Neural progenitor cell (in vitro differentiated cells): Measurements from ENCODE around the gene MIAT. TPM values are rescaled to one million over a fixed set of nuclear protein-coding genes. Genes with fewer than 3 reads are reported as not detected.
A peak's percentile ranks its signal among the peaks of the same experiment; 100 is the strongest.

Experiments
- DNase-seq: peaks from one replicate; pipeline ENCODE4 v3.0.0-alpha.2; 2016; ENCODE audit warnings: low spot score
- H2AFZ ChIP-seq: fragments of 200-600 bp; sonication (generic); replicated peaks from 2 replicates; pipeline ENCODE4 v1.6.1; 2016; ENCODE audit warnings: antibody characterized with exemption
- H3F3A ChIP-seq: fragments of 200-600 bp; sonication (generic); 2 replicates; pipeline ENCODE4 v1.6.1; 2016; ENCODE audit warnings: antibody characterized with exemption, low read depth
- H3K27ac ChIP-seq: fragments of 200-600 bp; sonication (generic); 2 replicates; pipeline ENCODE4 v1.5.1; 2016; ENCODE audit warnings: mild to moderate bottlenecking
- H3K27me3 ChIP-seq: fragments of 200-600 bp; sonication (generic); 2 replicates; pipeline ENCODE4 v1.6.1; 2016; ENCODE audit warnings: mild to moderate bottlenecking, moderate library complexity
- H3K36me3 ChIP-seq: fragments of 200-600 bp; sonication (generic); 2 replicates; pipeline ENCODE4 v1.5.1; 2016
- H3K4me1 ChIP-seq: fragments of 200-600 bp; sonication (generic); 2 replicates; pipeline ENCODE4 v1.6.1; 2016; ENCODE audit warnings: mixed run types
- H3K4me2 ChIP-seq: fragments of 200-600 bp; sonication (generic); 2 replicates; pipeline ENCODE4 v1.6.1; 2016
- H3K4me3 ChIP-seq: fragments of 200-600 bp; sonication (generic); 2 replicates; pipeline ENCODE4 v1.5.1; 2016
- H3K79me2 ChIP-seq: fragments of 200-600 bp; sonication (generic); 2 replicates; pipeline ENCODE4 v1.6.1; 2016; ENCODE audit warnings: low read depth
- H3K9ac ChIP-seq: fragments of 200-600 bp; sonication (generic); 2 replicates; pipeline ENCODE4 v1.6.1; 2016
- H3K9me3 ChIP-seq: fragments of 200-600 bp; sonication (generic); 2 replicates; pipeline ENCODE4 v1.5.1; 2016; ENCODE audit warnings: low read depth
- H4K20me1 ChIP-seq: fragments of 200-600 bp; sonication (generic); 2 replicates; pipeline ENCODE4 v1.6.1; 2016; ENCODE audit warnings: low read depth
- H3K27ac Mint-ChIP-seq: 3 replicates; pipeline ENCODE4 v1.8.0; 2021; ENCODE audit warnings: mixed read lengths
- H3K27me3 Mint-ChIP-seq: 2 replicates; pipeline ENCODE4 v1.8.0; 2022; ENCODE audit warnings: low read depth, mild to moderate bottlenecking, inconsistent platforms, moderate library complexity, mixed read lengths; ENCODE audit not compliant: insufficient read depth
- H3K36me3 Mint-ChIP-seq: 3 replicates; pipeline ENCODE4 v1.8.0; 2021; ENCODE audit warnings: mixed read lengths
- H3K4me1 Mint-ChIP-seq: 3 replicates; pipeline ENCODE4 v1.8.0; 2021; ENCODE audit warnings: mixed read lengths
- H3K4me3 Mint-ChIP-seq: 3 replicates; pipeline ENCODE4 v1.8.0; 2021; ENCODE audit warnings: mild to moderate bottlenecking, moderate library complexity, mixed read lengths
- H3K9me3 Mint-ChIP-seq: 3 replicates; pipeline ENCODE4 v1.8.0; 2020; ENCODE audit warnings: mixed read lengths
- CTCF ChIP-seq: fragments of 200-600 bp; sonication (generic); IDR thresholded peaks from 2 replicates; pipeline ENCODE4 v1.5.1; 2017; ENCODE audit warnings: antibody characterized with exemption, mild to moderate bottlenecking
- EZH2 ChIP-seq: fragments of 200-600 bp; sonication (generic); IDR thresholded peaks from 2 replicates; pipeline ENCODE4 v1.6.1; 2017; ENCODE audit warnings: antibody characterized with exemption, mild to moderate bottlenecking, moderate library complexity
- EZH2phosphoT487 ChIP-seq: fragments of 200-600 bp; sonication (generic); IDR thresholded peaks from 2 replicates; pipeline ENCODE4 v1.6.1; 2017; ENCODE audit warnings: antibody characterized with exemption
- total RNA-seq: library from RNA; depleted of rRNA; stranded (reverse); fragments of >200 nt; gene quantifications from 2 replicates; pipeline ENCODE4 v1.2.3, GENCODE V29; 2015; ENCODE audit warnings: low replicate concordance

MIAT gene
- total RNA-seq, 1 donor from 2014 or later, result 262 TPM

DNA sequence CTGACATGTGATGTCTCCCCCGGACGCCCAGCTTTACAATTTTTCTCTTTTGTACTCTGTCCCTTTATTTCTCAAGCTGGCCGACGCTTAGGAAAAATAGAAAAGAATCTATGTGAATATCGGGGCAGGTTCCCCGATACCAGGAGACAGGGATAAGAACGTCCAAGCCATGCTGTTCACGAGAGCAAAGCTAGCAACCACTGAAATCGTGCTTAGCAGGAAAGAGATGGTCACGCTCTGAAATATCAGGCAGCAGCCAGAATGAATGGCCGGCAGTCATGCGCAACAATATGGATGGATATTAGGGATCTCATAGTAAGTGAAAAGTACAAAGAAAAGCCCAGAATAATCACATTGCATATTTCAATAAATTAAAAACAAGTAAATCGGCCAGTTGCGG is 43.1 kb upstream of the MIAT start:
- Mint-ChIP-seq H3K36me3 (no peaks in the 10 kb centered on the region), H3K27ac (peak overlapping the region; percentile 84), H3K4me1 (peaks cover 59% of the 10 kb centered on the region), H3K27me3 (peaks cover 14% of the 10 kb centered on the region), H3K4me3 (peak overlapping the region; percentile 66), H3K9me3 (no peaks in the 10 kb centered on the region)
- Histone ChIP-seq H3K79me2 (no peaks in the 10 kb centered on the region), H3K9ac (no peak overlapping the region), H3K4me1 (peaks cover 41% of the 10 kb centered on the region), H3K4me2 (peak overlapping the region; percentile 46), H4K20me1 (no peaks in the 10 kb centered on the region), H3K27ac (no peak overlapping the region), H3K9me3 (no peaks in the 10 kb centered on the region), H3K4me3 (no peak overlapping the region), H3K36me3 (no peaks in the 10 kb centered on the region), H3K27me3 (peaks cover 28% of the 10 kb centered on the region), H3F3A (peaks cover 27% of the 10 kb centered on the region), H2AFZ (no peak overlapping the region)
- TF ChIP-seq EZH2phosphoT487 (no peak), CTCF (no peak), EZH2 (no peak)
- DNase-seq, result no peak

GRCh38 chr22:26615149-26615548 is 42.2 kb upstream of the MIAT start:
- no peaks in the 10 kb centered on the region for H3K9me3 ChIP-seq
- no peak overlapping the region for H3K27ac Mint-ChIP-seq
- DNase-seq, result no peak
- peaks cover 18% of the 10 kb centered on the region for H3K27me3 Mint-ChIP-seq
- no peak overlapping the region for H2AFZ ChIP-seq
- H3K4me1 ChIP-seq, result peaks cover 39% of the 10 kb centered on the region
- peaks cover 63% of the 10 kb centered on the region for H3K4me1 Mint-ChIP-seq
- H3F3A ChIP-seq, result peaks cover 27% of the 10 kb centered on the region
- H3K4me3 Mint-ChIP-seq, result no peak overlapping the region
- peaks cover 28% of the 10 kb centered on the region for H3K27me3 ChIP-seq
- H3K27ac ChIP-seq, result no peak overlapping the region
- no peak for TF ChIP-seq EZH2phosphoT487
- no peak for TF ChIP-seq CTCF
- TF ChIP-seq EZH2, result no peak
- no peaks in the 10 kb centered on the region for H3K79me2 ChIP-seq
- no peaks in the 10 kb centered on the region for H3K36me3 ChIP-seq
- H3K9me3 Mint-ChIP-seq, result no peaks in the 10 kb centered on the region
- H3K9ac ChIP-seq, result no peak overlapping the region
- no peak overlapping the region for H3K4me3 ChIP-seq
- H3K36me3 Mint-ChIP-seq, result no peaks in the 10 kb centered on the region
- no peak overlapping the region for H3K4me2 ChIP-seq
- H4K20me1 ChIP-seq, result no peaks in the 10 kb centered on the region

GRCh38 chr22:26615830-26616435 is 41.5 kb upstream of the MIAT start:
- Histone ChIP-seq H3K4me3 (no peak overlapping the region), H3K36me3 (no peaks in the 10 kb centered on the region), H3K27ac (no peak overlapping the region), H3K27me3 (peaks cover 28% of the 10 kb centered on the region), H3K4me2 (peak overlapping the region; percentile 68), H3K9me3 (no peaks in the 10 kb centered on the region), H3K4me1 (peaks cover 39% of the 10 kb centered on the region), H4K20me1 (no peaks in the 10 kb centered on the region), H3K9ac (no peak overlapping the region), H3F3A (peaks cover 27% of the 10 kb centered on the region), H2AFZ (no peak overlapping the region), H3K79me2 (no peaks in the 10 kb centered on the region)
- Mint-ChIP-seq H3K27ac (peak overlapping the region; percentile 23), H3K36me3 (no peaks in the 10 kb centered on the region), H3K9me3 (no peaks in the 10 kb centered on the region), H3K4me1 (peaks cover 63% of the 10 kb centered on the region), H3K27me3 (peaks cover 20% of the 10 kb centered on the region), H3K4me3 (no peak overlapping the region)
- DNase-seq, result no peak
- TF ChIP-seq CTCF (no peak), EZH2 (no peak), EZH2phosphoT487 (no peak)
